ENCODE data around the gene SPAG16.

The SPAG16 gene

DNA sequence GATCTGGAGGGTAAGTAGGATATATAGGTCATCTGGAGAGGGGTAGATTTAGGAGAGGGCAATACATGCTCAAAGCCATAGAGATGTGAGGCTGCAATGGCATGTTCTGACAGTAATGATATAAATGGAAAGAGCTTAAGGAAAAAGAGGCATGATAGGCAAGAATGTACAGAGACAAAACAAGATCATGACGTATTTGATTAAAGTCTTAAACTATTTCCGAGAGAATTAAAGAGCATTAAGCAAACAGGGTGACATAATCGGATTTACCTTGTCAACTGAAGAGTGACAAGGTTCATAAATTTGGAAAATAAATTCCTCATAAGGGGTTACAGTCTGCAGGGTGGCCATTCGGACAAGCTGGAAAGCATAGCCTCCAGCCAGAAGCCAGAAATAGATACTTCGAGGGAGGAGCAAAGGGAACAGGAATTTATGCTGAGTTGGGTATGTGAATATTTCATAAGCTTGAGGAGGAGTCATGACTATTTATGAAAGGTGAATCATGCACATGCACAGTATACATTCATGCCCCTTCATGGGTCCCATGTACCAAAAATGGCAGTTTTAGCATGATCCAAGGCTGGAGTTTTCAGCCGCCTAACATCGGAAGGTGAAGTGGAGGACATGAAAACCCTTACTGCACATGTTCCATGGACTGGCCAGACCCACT is 730.4 kb downstream of the SPAG16 start:
- TF ChIP-seq YY1 (IDR thresholded peaks at IDR 0.05; ENCODE audit: low read depth) = no peak
- TF ChIP-seq RAD21 (IDR thresholded peaks at IDR 0.05; ENCODE audit: low read depth) = no peak
- TF ChIP-seq EGR1 (IDR thresholded peaks at IDR 0.05) = no peak
- no peak for TF ChIP-seq TAF1 (IDR thresholded peaks at IDR 0.05; ENCODE audit: low read depth)
- TF ChIP-seq TEAD4 (IDR thresholded peaks at IDR 0.05) = no peak

GRCh38 chr2:214019229-214019972 is 735.1 kb downstream of the SPAG16 start:
- TF ChIP-seq TCF12 (IDR thresholded peaks at IDR 0.05; ENCODE audit: low read depth) (no peak), TEAD4 (IDR thresholded peaks at IDR 0.05) (no peak), FOXM1 (IDR thresholded peaks at IDR 0.05; ENCODE audit: borderline replicate concordance, low read depth) (no peak)
- TF ChIP-seq, protein P1, sequence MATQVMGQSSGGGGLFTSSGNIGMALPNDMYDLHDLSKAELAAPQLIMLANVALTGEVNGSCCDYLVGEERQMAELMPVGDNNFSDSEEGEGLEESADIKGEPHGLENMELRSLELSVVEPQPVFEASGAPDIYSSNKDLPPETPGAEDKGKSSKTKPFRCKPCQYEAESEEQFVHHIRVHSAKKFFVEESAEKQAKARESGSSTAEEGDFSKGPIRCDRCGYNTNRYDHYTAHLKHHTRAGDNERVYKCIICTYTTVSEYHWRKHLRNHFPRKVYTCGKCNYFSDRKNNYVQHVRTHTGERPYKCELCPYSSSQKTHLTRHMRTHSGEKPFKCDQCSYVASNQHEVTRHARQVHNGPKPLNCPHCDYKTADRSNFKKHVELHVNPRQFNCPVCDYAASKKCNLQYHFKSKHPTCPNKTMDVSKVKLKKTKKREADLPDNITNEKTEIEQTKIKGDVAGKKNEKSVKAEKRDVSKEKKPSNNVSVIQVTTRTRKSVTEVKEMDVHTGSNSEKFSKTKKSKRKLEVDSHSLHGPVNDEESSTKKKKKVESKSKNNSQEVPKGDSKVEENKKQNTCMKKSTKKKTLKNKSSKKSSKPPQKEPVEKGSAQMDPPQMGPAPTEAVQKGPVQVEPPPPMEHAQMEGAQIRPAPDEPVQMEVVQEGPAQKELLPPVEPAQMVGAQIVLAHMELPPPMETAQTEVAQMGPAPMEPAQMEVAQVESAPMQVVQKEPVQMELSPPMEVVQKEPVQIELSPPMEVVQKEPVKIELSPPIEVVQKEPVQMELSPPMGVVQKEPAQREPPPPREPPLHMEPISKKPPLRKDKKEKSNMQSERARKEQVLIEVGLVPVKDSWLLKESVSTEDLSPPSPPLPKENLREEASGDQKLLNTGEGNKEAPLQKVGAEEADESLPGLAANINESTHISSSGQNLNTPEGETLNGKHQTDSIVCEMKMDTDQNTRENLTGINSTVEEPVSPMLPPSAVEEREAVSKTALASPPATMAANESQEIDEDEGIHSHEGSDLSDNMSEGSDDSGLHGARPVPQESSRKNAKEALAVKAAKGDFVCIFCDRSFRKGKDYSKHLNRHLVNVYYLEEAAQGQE (IDR thresholded peaks at IDR 0.05; ENCODE audit: low read depth) = no peak

DNA sequence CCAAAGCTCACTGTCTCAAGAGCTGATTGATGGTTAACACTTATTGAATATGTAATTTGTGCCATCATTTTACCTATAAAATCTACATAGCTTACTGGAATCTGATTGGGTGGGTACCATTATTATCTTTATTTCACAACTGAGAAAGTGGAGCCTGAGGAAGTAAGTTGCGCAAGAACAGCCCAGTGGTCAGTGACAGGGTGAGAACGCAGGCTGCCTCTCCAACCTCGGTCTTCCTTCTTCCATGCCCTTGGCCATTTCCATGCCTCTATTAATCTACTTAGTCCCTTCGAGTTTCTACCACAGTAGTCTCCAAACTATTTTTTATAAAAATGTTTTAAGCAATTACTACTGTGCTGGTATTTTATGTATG is 735.7 kb downstream of the SPAG16 start:
- TF ChIP-seq TCF12 (IDR thresholded peaks at IDR 0.05; ENCODE audit: low read depth) = no peak
- TF ChIP-seq, protein P1 (IDR thresholded peaks at IDR 0.05; ENCODE audit: low read depth) = no peak
- no peak for TF ChIP-seq NFIC (IDR thresholded peaks at IDR 0.05)
- TF ChIP-seq YY1 (IDR thresholded peaks at IDR 0.05; ENCODE audit: low read depth) = no peak
- TF ChIP-seq FOXM1 (IDR thresholded peaks at IDR 0.05; ENCODE audit: borderline replicate concordance, low read depth) = no peak
- no peak for TF ChIP-seq EGR1 (IDR thresholded peaks at IDR 0.05)
- no peak for TF ChIP-seq TEAD4 (IDR thresholded peaks at IDR 0.05)
- peak; percentile 77 for TF ChIP-seq CEBPB (IDR thresholded peaks at IDR 0.05)

- TF ChIP-seq ZBTB7A (IDR thresholded peaks at IDR 0.05; ENCODE audit: low read depth) (no peak), RAD21 (IDR thresholded peaks at IDR 0.05; ENCODE audit: low read depth) (no peak), USF1 (IDR thresholded peaks at IDR 0.05) (no peak), TEAD4 (IDR thresholded peaks at IDR 0.05) (no peak), CREB1 (IDR thresholded peaks at IDR 0.05; ENCODE audit: low read depth) (no peak), YY1 (IDR thresholded peaks at IDR 0.05; ENCODE audit: low read depth) (no peak), NFIC (IDR thresholded peaks at IDR 0.05) (no peak), EGR1 (IDR thresholded peaks at IDR 0.05) (no peak), FOXM1 (IDR thresholded peaks at IDR 0.05; ENCODE audit: borderline replicate concordance, low read depth) (no peak), TAF1 (IDR thresholded peaks at IDR 0.05; ENCODE audit: low read depth) (no peak), TCF12 (IDR thresholded peaks at IDR 0.05; ENCODE audit: low read depth) (no peak), CEBPB (IDR thresholded peaks at IDR 0.05) (no peak), EP300 (IDR thresholded peaks at IDR 0.05; ENCODE audit: borderline replicate concordance) (no peak)
- TF ChIP-seq, protein P1 (IDR thresholded peaks at IDR 0.05; ENCODE audit: low read depth) = no peak
- TF ChIP-seq, protein P2, sequence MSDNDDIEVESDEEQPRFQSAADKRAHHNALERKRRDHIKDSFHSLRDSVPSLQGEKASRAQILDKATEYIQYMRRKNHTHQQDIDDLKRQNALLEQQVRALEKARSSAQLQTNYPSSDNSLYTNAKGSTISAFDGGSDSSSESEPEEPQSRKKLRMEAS (IDR thresholded peaks at IDR 0.05) = no peak
Measured at GRCh38 chr2:214029190-214029589, 744.9 kb downstream of the SPAG16 start.

DNA sequence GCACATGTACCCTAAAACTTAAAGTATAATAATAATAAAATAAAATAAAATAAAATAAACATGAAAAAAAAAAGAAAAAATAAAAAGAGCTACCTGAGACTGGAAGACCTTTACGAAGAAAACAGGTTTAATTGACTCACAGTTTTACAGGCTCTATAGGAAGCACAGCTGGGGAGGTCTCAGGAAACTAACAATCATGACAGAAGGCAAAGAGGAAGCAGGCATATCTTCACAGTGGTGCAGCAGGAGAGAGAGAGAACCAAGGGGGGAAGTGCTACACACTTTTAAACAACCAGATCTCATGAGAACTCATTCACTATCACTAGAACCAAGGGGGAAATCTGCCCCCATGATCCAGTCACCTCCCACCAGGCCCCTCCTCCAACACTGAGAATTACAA is 747.3 kb downstream of the SPAG16 start:
- TF ChIP-seq NFIC (IDR thresholded peaks at IDR 0.05) = no peak

All from Ishikawa (cell line).